Hematopoietic multipotent progenitor cell treated with erythropoietin and hydrocortisone succinate and interleukin-3 and kit ligand, for 6 days (in vitro differentiated cells): ENCODE data around the gene NTSR1.
A peak's percentile ranks its signal among the peaks of the same experiment; 100 is the strongest.

Experiments
- DNase-seq: peaks from one replicate; pipeline ENCODE4 v3.0.0-alpha.2; 2015

Gene NTSR1

DNA sequence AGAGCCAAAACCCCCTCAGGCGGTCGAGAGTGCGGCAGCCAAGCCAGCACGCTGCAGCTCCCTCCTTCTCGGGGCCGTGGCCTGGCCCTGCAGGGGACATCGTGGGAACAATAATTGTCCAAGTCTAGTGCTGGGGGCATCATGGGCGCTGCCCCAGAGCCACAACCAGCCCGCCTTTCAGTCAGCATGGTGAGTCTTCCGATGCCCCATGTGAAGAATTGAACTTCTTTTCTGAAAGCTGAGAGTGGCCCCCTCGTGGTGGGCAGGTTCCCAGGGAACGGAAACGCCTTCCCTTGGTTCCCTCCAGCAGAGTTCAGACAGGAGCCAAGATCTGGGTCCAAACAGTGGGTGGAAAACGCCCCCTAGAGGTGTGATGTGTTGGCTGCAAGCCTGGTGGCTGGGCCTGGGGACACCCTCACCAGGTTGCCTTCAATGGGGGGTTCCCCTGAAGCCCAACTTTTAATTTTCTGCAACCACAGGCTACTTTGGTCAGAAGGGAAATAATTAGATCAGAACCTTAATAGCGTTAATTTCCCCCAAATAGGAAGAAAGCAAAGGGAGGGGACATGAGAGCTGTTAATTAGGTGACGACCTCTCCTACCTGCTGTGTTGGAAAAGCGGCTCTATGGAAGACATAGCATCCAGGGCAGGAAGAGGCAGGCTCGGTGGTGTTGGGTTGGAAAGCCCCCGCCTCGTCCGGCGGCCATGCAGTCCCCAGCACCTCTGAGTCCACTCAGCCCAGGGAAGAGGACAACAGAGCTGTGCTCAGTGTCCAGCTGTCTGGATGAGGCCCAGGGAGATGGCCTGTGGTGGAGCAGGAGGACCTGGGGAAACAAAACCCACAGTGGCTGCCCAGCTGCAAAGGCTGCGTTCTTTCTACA is 82.9 kb downstream of the NTSR1 start:
- peak; percentile 96 for DNase-seq

- DNase-seq, result no peak
Observed at GRCh38 chr20:62792182-62792939, 83.7 kb downstream of the NTSR1 start.

- no peak for DNase-seq
Observed at GRCh38 chr20:62792940-62793756, 84.5 kb downstream of the NTSR1 start.

- no peak for DNase-seq
Observed at GRCh38 chr20:62793757-62794006, 85.0 kb downstream of the NTSR1 start.

DNA sequence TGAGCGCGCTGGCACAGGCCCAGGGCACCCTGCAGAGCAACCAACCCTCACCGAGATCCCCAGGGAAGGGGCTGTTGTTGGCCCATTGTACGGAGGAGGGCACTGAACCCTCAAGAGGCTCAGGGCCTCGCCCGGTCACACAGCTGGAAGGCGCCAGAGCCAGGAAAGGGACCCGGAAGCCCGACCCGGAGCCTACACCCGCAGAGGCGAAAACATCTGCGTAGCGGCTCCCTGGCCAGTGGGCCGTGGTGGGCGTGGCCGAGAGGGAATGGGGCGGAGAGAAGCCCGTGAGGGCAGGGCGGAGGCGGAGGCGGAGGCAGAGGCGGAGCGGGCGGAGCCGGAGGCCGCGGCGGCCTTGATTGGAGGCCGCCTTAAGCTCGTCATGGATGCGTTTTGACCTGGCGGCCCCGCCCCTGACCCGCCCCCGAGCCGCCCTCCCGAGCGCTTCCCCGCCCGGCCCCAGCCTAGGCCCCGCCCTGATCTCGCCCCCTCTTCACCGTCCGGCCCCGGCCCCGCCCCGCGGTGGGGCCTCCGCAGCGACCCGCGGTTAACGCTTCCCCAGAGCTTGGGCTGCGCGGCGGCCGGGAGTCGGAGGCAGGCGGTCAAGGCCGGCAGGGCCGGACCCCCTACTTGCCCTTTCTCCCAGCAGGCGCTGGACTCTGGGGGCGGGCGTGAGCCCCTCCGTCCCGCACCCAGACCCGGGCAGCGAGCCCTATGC is 85.5 kb downstream of the NTSR1 start:
- peak; percentile 98 for DNase-seq

- DNase-seq, result peak; percentile 72
Observed at GRCh38 chr20:62795023-62795761, 86.6 kb downstream of the NTSR1 start.

DNA sequence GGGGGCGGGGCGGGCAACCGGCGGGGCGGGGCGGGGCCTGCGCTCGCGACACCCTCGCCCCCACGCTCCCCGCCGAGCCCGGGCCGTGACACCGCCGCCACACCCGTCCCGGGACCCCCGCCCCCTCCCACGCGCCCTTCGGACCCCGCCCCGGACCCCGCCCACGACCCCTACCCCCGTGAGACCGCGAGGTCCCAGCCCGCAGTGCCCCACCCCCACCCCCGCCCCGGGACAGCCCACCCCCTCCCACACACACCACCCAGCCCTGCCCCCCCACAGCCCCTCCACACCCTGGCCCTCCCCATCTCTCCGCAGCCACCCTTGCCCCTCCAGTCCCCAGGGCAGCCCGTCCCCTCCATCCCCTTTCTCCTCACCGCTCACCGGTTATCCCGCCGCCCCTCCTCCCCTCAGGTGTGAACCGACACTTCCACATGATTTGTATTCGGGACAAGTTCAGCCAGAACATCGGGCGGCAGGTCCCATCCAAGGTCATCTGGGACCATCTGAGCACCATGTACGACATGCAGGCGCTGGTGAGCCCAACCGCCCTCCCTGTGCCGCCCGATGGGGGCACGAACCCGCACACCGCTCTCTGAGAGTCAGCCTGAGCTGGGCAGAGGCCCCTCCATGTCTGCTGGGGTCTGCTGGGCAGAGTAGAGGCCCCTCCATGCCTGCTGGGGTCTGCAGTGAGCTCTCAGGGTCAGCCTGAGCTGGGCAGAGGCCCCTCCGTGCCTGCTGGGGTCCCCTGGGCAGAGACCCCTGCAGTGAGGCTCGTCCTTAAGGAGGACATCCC is 88.3 kb downstream of the NTSR1 start:
- peak; percentile 10 for DNase-seq

DNA sequence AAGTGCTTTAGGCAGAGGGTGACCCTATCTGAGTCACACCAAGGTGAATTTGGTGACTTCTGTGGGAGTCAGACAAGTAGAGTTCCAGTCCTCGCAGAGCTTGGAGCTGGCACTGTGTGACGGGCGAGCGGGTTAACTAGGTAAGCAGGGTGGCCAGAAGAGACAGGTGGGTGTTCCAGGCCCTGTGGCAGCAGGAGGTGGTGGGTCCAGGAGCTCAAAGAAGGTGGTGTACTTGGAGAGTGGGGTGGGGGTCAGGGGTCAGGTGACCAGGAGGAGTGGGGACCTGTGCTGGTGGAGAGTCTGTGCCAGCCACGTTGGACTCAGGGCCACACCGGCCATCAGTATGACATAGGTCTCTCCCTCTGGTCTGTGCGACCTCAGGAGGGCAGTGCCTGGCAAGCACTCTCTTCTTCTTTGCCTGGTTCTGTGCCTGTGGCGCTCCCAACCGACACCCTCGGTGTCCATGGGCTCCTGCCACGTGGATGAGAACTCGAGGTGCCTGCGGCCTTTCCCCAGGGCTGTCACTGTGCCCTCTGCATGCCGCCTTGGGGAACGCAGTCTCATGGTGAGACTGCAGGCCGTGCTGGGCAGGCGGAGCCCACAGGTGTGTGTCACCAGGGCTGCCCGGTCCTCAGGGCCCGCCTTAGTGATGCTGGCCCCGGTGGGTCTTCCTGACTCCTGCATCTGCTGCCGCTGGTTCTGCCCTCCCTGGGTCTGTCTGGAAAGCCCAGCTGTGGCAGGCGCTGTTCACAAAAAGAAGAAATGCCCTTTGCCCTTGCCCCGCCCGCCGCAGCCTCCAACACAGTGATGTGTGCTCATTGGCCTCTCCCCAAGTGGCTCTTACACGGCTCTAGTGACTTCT is 89.3 kb downstream of the NTSR1 start:
- DNase-seq, result no peak

GRCh38 chr20:62799036-62799435 is 90.4 kb downstream of the NTSR1 start:
- no peak for DNase-seq

DNA sequence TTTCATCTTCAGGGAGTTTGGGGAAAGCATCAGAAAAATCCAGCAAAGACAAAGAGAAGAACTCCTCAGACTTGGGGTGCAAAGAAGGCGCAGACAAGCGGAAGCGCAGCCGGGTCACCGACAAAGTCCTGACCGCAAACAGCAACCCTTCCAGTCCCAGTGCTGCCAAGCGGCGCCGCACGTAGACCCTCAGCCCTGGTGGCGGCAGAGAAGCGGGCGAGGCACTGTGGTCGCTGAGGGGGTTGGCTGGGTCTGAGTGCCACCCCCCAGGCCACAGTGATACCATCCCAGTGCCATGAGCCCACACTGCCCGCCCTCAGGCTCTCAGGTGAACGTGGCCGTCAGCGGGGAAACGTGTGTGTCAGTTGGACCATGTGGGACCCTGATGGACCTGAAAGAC is 90.8 kb downstream of the NTSR1 start:
- no peak for DNase-seq

- no peak for DNase-seq
Observed at GRCh38 chr20:62799873-62800272, 91.2 kb downstream of the NTSR1 start.

- no peak for DNase-seq
Observed at GRCh38 chr20:62800314-62801259, 92.0 kb downstream of the NTSR1 start.

- DNase-seq, result no peak
Observed at GRCh38 chr20:62801284-62802010, 92.8 kb downstream of the NTSR1 start.

DNA sequence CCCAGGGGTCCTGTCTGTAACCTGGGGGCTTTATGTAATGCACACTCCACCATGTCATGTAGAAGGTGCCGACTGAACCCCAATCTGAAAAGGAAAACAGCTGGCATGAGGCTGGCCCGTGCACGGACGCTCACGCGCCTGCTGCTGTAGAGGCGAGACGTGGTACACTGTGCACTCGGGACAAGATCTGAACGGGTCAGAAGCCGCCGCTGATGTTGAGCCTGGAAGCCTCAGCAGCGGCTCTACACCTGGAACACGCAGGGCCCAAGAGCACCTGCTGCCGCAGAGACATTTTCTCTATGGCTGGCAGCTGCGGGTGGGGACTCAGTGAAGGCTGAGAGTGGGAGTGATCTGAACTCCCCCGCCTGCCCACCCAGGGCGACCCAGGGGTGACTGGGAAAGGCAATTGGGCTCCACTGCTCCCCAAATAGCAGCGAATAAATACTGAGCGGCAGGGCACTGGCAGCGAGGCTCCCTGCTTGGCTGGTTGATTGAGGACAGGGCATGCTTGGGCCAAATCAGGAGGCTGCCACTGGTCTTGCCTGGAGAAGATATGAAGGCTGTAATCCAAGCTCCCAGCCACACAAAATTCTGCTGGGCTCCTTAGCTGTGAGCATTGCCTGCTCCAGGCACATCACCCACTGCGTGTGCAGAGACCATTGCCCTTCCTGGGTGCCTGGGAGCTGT is 93.5 kb downstream of the NTSR1 start:
- DNase-seq, result peak; percentile 13

- DNase-seq, result peak; percentile 55
Observed at GRCh38 chr20:62804021-62804626, 95.5 kb downstream of the NTSR1 start.

DNA sequence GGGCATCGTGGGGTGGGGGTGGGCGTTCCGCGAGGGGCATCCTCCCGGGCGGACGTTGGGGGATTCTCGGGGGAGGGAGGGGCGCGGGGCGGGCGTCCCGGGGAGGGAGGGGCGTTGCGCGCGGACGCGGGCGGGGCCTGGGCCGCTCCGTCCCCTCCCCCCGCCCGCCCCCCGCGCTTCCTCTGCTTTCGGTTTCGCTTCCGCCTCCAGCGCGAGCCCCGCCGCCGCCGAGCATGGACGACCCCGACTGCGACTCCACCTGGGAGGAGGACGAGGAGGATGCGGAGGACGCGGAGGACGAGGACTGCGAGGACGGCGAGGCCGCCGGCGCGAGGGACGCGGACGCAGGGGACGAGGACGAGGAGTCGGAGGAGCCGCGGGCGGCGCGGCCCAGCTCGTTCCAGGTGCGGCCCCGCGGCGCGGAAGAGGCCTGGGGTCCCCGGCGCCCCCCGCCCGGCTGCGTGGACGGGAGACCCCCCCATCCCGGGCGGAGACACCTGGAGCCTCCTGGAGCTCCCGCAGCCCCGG is 96.1 kb downstream of the NTSR1 start, which contains the start of gene OGFR:
Gene OGFR, plus strand, starts transcription at position 209 of the 528 bp plus-strand sequence. Its CDS starts 25 bp downstream, at position 234.
- peak; percentile 74 for DNase-seq
